ENCODE data around the gene PAX7.

Gene PAX7

GRCh38 chr1:18651713-18652112 lies 21.1 kb downstream of the PAX7 start:
- H3K4me3 ChIP-seq (ENCODE audit: low read depth, low read length) = no peak overlapping the region
- no peak for DNase-seq (ENCODE audit: low read depth)

GRCh38 chr1:18652791-18653190 lies 22.1 kb downstream of the PAX7 start:
- TF ChIP-seq POLR2A (IDR thresholded peaks at IDR 0.05; ENCODE audit: extremely low read depth, insufficient read length) (no peak), MAX (IDR thresholded peaks at IDR 0.05; ENCODE audit: low read depth, low read length) (no peak), MYC (IDR thresholded peaks at IDR 0.05; ENCODE audit: low read depth, low read length) (no peak), CTCF (IDR thresholded peaks at IDR 0.05; ENCODE audit: low read depth, low read length) (no peak)
- DNase-seq (ENCODE audit: low read depth) = no peak
- no peak overlapping the region for H3K4me3 ChIP-seq (ENCODE audit: low read depth, low read length)

More at GRCh38 chr1:18651713-18652112, 21.1 kb downstream of the PAX7 start:
- TF ChIP-seq POLR2A (IDR thresholded peaks at IDR 0.05; ENCODE audit: extremely low read depth, insufficient read length) = no peak
- TF ChIP-seq MAX (IDR thresholded peaks at IDR 0.05; ENCODE audit: low read depth, low read length) = no peak
- TF ChIP-seq MYC (IDR thresholded peaks at IDR 0.05; ENCODE audit: low read depth, low read length) = no peak
- TF ChIP-seq CTCF (IDR thresholded peaks at IDR 0.05; ENCODE audit: low read depth, low read length) = no peak

GRCh38 chr1:18653367-18653766 lies 22.7 kb downstream of the PAX7 start:
- no peak overlapping the region for H3K4me3 ChIP-seq (ENCODE audit: low read depth, low read length)
- no peak for TF ChIP-seq MYC (IDR thresholded peaks at IDR 0.05; ENCODE audit: low read depth, low read length)
- DNase-seq (ENCODE audit: low read depth) = no peak

GRCh38 chr1:18653916-18654315 lies 23.3 kb downstream of the PAX7 start:
- no peak overlapping the region for H3K4me3 ChIP-seq (ENCODE audit: low read depth, low read length)
- no peak for TF ChIP-seq POLR2A (IDR thresholded peaks at IDR 0.05; ENCODE audit: extremely low read depth, insufficient read length)
- no peak for TF ChIP-seq MYC (IDR thresholded peaks at IDR 0.05; ENCODE audit: low read depth, low read length)
- no peak for TF ChIP-seq MAX (IDR thresholded peaks at IDR 0.05; ENCODE audit: low read depth, low read length)
- no peak for TF ChIP-seq CTCF (IDR thresholded peaks at IDR 0.05; ENCODE audit: low read depth, low read length)
- no peak for DNase-seq (ENCODE audit: low read depth)

- H3K4me3 ChIP-seq (ENCODE audit: low read depth, low read length) = no peak overlapping the region
- TF ChIP-seq MYC (IDR thresholded peaks at IDR 0.05; ENCODE audit: low read depth, low read length) (no peak), CTCF (IDR thresholded peaks at IDR 0.05; ENCODE audit: low read depth, low read length) (no peak), MAX (IDR thresholded peaks at IDR 0.05; ENCODE audit: low read depth, low read length) (no peak), POLR2A (IDR thresholded peaks at IDR 0.05; ENCODE audit: extremely low read depth, insufficient read length) (no peak)
Measured at GRCh38 chr1:18654599-18654998, 24.0 kb downstream of the PAX7 start.

GRCh38 chr1:18657506-18658201 lies 27.0 kb downstream of the PAX7 start:
- no peak for DNase-seq (ENCODE audit: low read depth)
- TF ChIP-seq MAX (IDR thresholded peaks at IDR 0.05; ENCODE audit: low read depth, low read length) (no peak), CTCF (IDR thresholded peaks at IDR 0.05; ENCODE audit: low read depth, low read length) (no peak), MYC (IDR thresholded peaks at IDR 0.05; ENCODE audit: low read depth, low read length) (no peak), POLR2A (IDR thresholded peaks at IDR 0.05; ENCODE audit: extremely low read depth, insufficient read length) (no peak)
- H3K4me3 ChIP-seq (ENCODE audit: low read depth, low read length) = no peak overlapping the region

More at GRCh38 chr1:18654599-18654998, 24.0 kb downstream of the PAX7 start:
- no peak for DNase-seq (ENCODE audit: low read depth)
